ENCODE results near the gene FAT1.

The FAT1 gene

DNA sequence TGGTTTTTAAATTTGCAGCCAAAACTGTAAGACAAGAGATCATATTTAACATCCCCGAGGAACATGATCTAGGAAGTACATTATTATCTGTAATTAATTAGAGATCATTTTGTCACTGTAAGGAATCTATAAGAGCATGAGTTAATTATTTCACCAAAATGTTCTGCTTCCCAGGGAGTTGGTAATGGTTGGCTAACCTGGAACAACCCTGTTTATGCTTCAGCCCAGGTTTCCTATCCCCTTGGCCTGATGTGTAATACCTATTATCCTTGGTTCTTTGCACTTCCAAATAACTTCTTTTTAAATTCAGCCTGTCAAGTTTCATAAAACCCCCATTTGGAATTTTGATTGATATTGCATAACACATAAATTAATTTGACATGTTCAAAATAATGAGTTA lies 161.9 kb downstream of the FAT1 start:
- H3K27me3 ChIP-seq (ENCODE audit: control insufficient read depth, low read length) = no peaks in the 10 kb centered on the region
- no peak overlapping the region for H3K4me2 ChIP-seq (ENCODE audit: low read length)
- H3K36me3 ChIP-seq (ENCODE audit: control insufficient read depth, low read length) = no peaks in the 10 kb centered on the region
- no peaks in the 10 kb centered on the region for H3K4me1 ChIP-seq (ENCODE audit: control insufficient read depth, low read length)
- H3K4me3 ChIP-seq (ENCODE audit: low read length) = no peak overlapping the region
- TF ChIP-seq, protein P1, sequence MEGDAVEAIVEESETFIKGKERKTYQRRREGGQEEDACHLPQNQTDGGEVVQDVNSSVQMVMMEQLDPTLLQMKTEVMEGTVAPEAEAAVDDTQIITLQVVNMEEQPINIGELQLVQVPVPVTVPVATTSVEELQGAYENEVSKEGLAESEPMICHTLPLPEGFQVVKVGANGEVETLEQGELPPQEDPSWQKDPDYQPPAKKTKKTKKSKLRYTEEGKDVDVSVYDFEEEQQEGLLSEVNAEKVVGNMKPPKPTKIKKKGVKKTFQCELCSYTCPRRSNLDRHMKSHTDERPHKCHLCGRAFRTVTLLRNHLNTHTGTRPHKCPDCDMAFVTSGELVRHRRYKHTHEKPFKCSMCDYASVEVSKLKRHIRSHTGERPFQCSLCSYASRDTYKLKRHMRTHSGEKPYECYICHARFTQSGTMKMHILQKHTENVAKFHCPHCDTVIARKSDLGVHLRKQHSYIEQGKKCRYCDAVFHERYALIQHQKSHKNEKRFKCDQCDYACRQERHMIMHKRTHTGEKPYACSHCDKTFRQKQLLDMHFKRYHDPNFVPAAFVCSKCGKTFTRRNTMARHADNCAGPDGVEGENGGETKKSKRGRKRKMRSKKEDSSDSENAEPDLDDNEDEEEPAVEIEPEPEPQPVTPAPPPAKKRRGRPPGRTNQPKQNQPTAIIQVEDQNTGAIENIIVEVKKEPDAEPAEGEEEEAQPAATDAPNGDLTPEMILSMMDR (IDR thresholded peaks at IDR 0.05; ENCODE audit: low read depth, low read length, poor library complexity, severe bottlenecking) = no peak
- TF ChIP-seq EZH2phosphoT487 (IDR thresholded peaks at IDR 0.05; ENCODE audit: borderline replicate concordance, low read length) = no peak
- no peaks in the 10 kb centered on the region for H4K20me1 ChIP-seq (ENCODE audit: control insufficient read depth, insufficient read depth, low read depth, low read length)
- no peaks in the 10 kb centered on the region for H3K79me2 ChIP-seq (ENCODE audit: control insufficient read depth, low read length)
- no peaks in the 10 kb centered on the region for H3F3A ChIP-seq (ENCODE audit: control insufficient read depth, insufficient read depth)
- no peaks in the 10 kb centered on the region; the same call in 1 of the 2 replicates for H3K9me2 ChIP-seq (replicated peaks; ENCODE audit: control insufficient read depth, low read length)
- no peak overlapping the region for H3K27ac ChIP-seq (ENCODE audit: low read depth, low read length)
- no peaks in the 10 kb centered on the region for H3K9me3 ChIP-seq (ENCODE audit: control insufficient read depth, insufficient read depth, low read length)

DNA sequence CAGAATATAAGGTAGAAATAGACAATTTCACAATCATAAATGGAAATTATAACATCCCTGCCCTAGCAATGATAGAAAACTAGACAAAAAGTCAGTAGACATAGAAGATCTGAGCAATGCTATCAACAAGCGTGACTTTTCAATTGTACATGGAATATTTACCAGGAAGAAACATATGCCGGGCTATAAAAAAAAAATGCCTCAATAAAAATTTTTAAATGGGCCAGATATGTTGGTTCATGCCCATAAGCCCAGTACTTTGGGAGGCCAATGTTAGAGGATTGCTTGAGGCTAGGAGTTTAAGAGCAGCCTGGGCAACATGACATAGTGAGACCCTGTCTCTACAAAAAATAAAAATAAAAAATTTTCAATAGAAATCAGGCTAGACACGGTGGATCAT lies 163.0 kb downstream of the FAT1 start:
- Histone ChIP-seq H3K27ac (ENCODE audit: low read depth, low read length) (no peak overlapping the region), H3K9me2 (replicated peaks; ENCODE audit: control insufficient read depth, low read length) (no peaks in the 10 kb centered on the region; the same call in 1 of the 2 replicates), H3K79me2 (ENCODE audit: control insufficient read depth, low read length) (no peaks in the 10 kb centered on the region), H3K4me1 (ENCODE audit: control insufficient read depth, low read length) (no peaks in the 10 kb centered on the region), H4K20me1 (ENCODE audit: control insufficient read depth, insufficient read depth, low read depth, low read length) (no peaks in the 10 kb centered on the region), H3K4me3 (ENCODE audit: low read length) (no peak overlapping the region), H3K36me3 (ENCODE audit: control insufficient read depth, low read length) (no peaks in the 10 kb centered on the region), H3F3A (ENCODE audit: control insufficient read depth, insufficient read depth) (no peaks in the 10 kb centered on the region), H3K4me2 (ENCODE audit: low read length) (no peak overlapping the region), H3K9me3 (ENCODE audit: control insufficient read depth, insufficient read depth, low read length) (no peaks in the 10 kb centered on the region), H3K27me3 (ENCODE audit: control insufficient read depth, low read length) (no peaks in the 10 kb centered on the region)
- TF ChIP-seq, protein P1 (IDR thresholded peaks at IDR 0.05; ENCODE audit: low read depth, low read length, poor library complexity, severe bottlenecking) = no peak
- no peak for TF ChIP-seq EZH2phosphoT487 (IDR thresholded peaks at IDR 0.05; ENCODE audit: borderline replicate concordance, low read length)

DNA sequence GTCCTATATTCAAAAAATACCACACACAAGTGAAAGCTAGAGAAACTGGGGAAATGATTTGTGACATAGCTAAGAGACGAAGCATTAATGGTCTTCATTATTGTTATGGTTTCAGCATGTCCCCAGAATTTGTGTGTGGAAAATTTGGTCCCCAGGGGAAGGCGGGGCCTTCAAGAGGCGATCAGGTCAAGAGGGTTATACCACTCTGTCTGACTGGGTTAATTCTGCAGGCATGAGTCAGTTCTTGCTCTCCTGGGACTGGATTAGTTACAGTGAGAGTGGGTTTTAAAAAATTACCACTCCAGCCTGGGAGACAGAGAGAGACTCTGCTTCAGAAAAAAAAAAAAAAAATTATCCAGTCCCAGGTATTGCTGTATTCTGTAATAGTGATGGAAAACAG lies 166.2 kb downstream of the FAT1 start:
- Histone ChIP-seq H3K4me3 (ENCODE audit: low read length) (no peak overlapping the region), H3K36me3 (ENCODE audit: control insufficient read depth, low read length) (no peaks in the 10 kb centered on the region), H3F3A (ENCODE audit: control insufficient read depth, insufficient read depth) (no peaks in the 10 kb centered on the region), H3K9me2 (replicated peaks; ENCODE audit: control insufficient read depth, low read length) (no peaks in the 10 kb centered on the region; the same call in 1 of the 2 replicates), H3K79me2 (ENCODE audit: control insufficient read depth, low read length) (no peaks in the 10 kb centered on the region), H4K20me1 (ENCODE audit: control insufficient read depth, insufficient read depth, low read depth, low read length) (no peaks in the 10 kb centered on the region), H3K27me3 (ENCODE audit: control insufficient read depth, low read length) (no peaks in the 10 kb centered on the region), H3K27ac (ENCODE audit: low read depth, low read length) (no peak overlapping the region), H3K4me1 (ENCODE audit: control insufficient read depth, low read length) (no peaks in the 10 kb centered on the region), H3K4me2 (ENCODE audit: low read length) (no peak overlapping the region), H3K9me3 (ENCODE audit: control insufficient read depth, insufficient read depth, low read length) (no peaks in the 10 kb centered on the region)
- TF ChIP-seq EZH2phosphoT487 (IDR thresholded peaks at IDR 0.05; ENCODE audit: borderline replicate concordance, low read length) = no peak
- TF ChIP-seq, protein P1 (IDR thresholded peaks at IDR 0.05; ENCODE audit: low read depth, low read length, poor library complexity, severe bottlenecking) = no peak

All from DOHH2 (cell line).